GM12875 (cell line): Measurements from ENCODE around the gene CDCA4.

Source experiments
- H3K4me3 ChIP-seq: one replicate; pipeline ENCODE4 v1.5.1; 2011; ENCODE audit warnings: low read depth, low read length, control low read depth
- TF ChIP-seq, protein P1 (sequence below): IDR thresholded peaks from 2 replicates; pipeline ENCODE4 v1.5.1; 2011; ENCODE audit warnings: low read depth, mild to moderate bottlenecking, control low read depth, inconsistent platforms, low read length, moderate library complexity, borderline replicate concordance; ENCODE audit not compliant: insufficient read depth

The CDCA4 gene

DNA sequence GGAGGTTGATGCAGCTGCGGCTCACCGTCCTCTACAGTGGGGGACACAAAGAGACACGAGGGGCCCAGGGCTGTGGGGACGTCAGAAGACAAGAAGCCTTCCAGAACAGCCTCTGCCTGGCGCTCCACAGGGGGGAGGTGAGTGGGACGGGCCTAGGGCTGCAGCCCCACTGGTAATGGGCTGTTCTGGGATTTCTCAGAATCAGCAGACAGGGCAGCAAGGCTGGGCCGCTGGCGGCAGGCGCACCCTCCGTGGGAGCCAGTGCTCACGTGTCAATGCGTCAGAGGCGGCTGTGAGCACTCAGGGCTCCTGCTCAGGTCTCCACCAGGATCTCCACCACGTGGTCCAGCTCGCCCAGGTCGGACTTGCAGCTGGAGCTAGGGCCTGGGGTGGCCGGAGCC, 10.0 kb downstream of the CDCA4 start:
- H3K4me3 ChIP-seq = no peak overlapping the region
- TF ChIP-seq, protein P1, sequence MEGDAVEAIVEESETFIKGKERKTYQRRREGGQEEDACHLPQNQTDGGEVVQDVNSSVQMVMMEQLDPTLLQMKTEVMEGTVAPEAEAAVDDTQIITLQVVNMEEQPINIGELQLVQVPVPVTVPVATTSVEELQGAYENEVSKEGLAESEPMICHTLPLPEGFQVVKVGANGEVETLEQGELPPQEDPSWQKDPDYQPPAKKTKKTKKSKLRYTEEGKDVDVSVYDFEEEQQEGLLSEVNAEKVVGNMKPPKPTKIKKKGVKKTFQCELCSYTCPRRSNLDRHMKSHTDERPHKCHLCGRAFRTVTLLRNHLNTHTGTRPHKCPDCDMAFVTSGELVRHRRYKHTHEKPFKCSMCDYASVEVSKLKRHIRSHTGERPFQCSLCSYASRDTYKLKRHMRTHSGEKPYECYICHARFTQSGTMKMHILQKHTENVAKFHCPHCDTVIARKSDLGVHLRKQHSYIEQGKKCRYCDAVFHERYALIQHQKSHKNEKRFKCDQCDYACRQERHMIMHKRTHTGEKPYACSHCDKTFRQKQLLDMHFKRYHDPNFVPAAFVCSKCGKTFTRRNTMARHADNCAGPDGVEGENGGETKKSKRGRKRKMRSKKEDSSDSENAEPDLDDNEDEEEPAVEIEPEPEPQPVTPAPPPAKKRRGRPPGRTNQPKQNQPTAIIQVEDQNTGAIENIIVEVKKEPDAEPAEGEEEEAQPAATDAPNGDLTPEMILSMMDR = no peak

- TF ChIP-seq, protein P1 = no peak
- no peak overlapping the region for H3K4me3 ChIP-seq
Observed at GRCh38 chr14:105010106-105010505, 10.8 kb downstream of the CDCA4 start.

- TF ChIP-seq, protein P1 = no peak
- no peak overlapping the region for H3K4me3 ChIP-seq
Observed at GRCh38 chr14:105007593-105008264, 13.2 kb downstream of the CDCA4 start.

DNA sequence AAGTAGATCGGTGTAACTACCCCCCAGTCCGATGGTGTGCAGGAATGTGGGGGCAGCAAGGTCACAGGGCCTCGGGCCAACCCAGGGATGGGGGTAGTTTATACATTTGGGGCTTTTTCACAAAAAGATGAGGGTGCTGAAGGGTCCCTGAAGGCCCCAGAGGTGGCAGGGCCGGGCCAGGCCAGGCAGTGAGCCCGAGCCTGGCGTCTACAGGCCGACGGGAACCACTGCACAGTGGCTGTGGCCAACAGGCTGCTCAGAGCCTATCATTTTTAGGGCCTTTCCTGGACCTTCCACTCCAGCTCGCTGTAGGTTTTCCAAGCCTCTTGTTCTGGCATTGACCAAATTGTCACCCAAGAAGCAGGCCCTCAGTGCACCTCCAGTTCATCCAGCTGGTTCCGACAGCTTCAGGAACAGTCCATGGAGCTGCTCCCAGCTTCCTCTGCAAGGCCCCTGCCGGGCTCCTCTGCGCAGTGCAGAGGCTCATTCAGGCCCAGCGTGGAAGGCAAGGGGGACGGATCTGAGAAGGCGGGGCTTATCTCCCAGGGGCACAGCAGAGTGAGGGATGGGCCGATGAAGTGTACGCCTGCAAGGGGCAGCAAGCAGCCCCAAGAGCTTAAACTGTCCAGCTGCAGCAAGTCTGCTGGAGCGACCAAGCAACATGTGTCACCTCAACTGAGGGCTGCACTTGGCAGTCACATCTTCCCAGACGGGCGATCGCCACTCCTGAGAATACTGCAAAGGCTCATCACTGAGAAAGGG, 13.9 kb downstream of the CDCA4 start:
- TF ChIP-seq, protein P1 = no peak
- H3K4me3 ChIP-seq = no peak overlapping the region

- H3K4me3 ChIP-seq = no peak overlapping the region
- TF ChIP-seq, protein P1 = no peak
Observed at GRCh38 chr14:105005929-105006830, 14.7 kb downstream of the CDCA4 start.

DNA sequence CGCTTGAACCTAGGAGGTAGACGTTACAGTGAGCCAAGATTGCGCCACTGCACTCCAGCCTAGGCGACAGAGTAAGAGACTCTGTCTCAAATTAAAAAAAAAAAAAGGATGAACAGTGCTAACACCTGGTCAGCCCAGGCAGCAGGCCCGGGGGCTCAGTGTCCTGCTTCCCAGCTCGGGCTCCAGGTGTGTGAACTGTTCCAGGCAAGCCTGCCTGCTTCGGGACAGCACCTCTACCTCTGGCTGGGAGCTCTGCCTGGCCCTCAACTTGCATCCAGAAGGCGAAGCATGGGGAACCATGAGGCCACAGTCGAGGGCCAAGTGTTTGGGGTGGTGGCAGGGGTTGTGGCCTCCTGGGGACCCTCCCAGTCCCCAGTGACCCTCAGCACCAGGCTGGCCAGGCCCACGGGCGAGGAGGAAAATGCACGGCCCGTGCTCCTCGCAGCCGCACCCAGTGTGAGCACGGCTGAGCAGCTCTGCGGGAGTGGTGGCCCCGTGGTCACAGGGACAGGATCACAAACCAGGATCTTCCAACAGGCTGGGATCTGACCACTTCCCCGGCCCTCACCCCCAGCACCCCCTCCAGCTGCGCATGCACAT, 15.5 kb downstream of the CDCA4 start:
- TF ChIP-seq, protein P1 = no peak
- H3K4me3 ChIP-seq = no peak overlapping the region
